Fibroblast of lung (primary cell): ENCODE data around the gene BIRC3.
A peak's percentile ranks its signal among the peaks of the same experiment; 100 is the strongest.

ENCODE experiments used
- CTCF ChIP-seq, 2 donors: IDR thresholded peaks in 1 of 2; conservative IDR thresholded peaks in 1 of 2; 1 replicate in 1 of 2; 2 replicates in 1 of 2; pipeline ENCODE4 v1.5.1; 2011 to 2012; ENCODE audit warnings: low read length in 2 of 2, control low read depth in 1 of 2, inconsistent platforms in 1 of 2, low read depth in 1 of 2, mild to moderate bottlenecking in 1 of 2
- EZH2 ChIP-seq: IDR thresholded peaks from 2 replicates; pipeline ENCODE4 v1.5.1; 2012; ENCODE audit warnings: low read length, control low read depth, mild to moderate bottlenecking; ENCODE audit errors: missing control alignments

- peak; percentile 60 to 69 for TF ChIP-seq CTCF (conservative IDR thresholded peaks at IDR 0.05 in 1 of 2, IDR thresholded peaks at IDR 0.05 in 1 of 2; ENCODE audit: low read depth in 1 of 2, low read length in 2 of 2)
- no peak for TF ChIP-seq EZH2
Measured at GRCh38 chr11:102293873-102294601, 23.2 kb upstream of the BIRC3 start.
